ENCODE data around the gene NHP2.

Gene NHP2

GRCh38 chr5:178177569-178177968 is 23.9 kb upstream of the NHP2 start:
- DNase-seq (ENCODE audit: low spot score) = no peak
- TF ChIP-seq CTCF (IDR thresholded peaks at IDR 0.05; ENCODE audit: borderline replicate concordance, control extremely low read depth, extremely low read depth, insufficient read depth, missing control alignments) = no peak
- in situ Hi-C loops (cut with MboI; ENCODE audit: low sequenced_read_pairs, unreplicated experiment) = no loop called here

- in situ Hi-C loops (cut with MboI; ENCODE audit: low sequenced_read_pairs, unreplicated experiment) = no loop called here
- no peak for DNase-seq (ENCODE audit: low spot score)
- no peak for TF ChIP-seq CTCF (IDR thresholded peaks at IDR 0.05; ENCODE audit: borderline replicate concordance, control extremely low read depth, extremely low read depth, insufficient read depth, missing control alignments)
These were observed 23.1 kb upstream of the NHP2 start for GRCh38 chr5:178176791-178177190.

GRCh38 chr5:178174456-178174855 is 20.8 kb upstream of the NHP2 start:
- in situ Hi-C loops (cut with MboI; ENCODE audit: low sequenced_read_pairs, unreplicated experiment) = no loop called here
- no peak for TF ChIP-seq CTCF (IDR thresholded peaks at IDR 0.05; ENCODE audit: borderline replicate concordance, control extremely low read depth, extremely low read depth, insufficient read depth, missing control alignments)
- no peak for DNase-seq (ENCODE audit: low spot score)

GRCh38 chr5:178170455-178170854 is 16.8 kb upstream of the NHP2 start:
- in situ Hi-C loops (cut with MboI; ENCODE audit: low sequenced_read_pairs, unreplicated experiment) = no loop called here

GRCh38 chr5:178165581-178165980 is 11.9 kb upstream of the NHP2 start:
- no peak for TF ChIP-seq CTCF (IDR thresholded peaks at IDR 0.05; ENCODE audit: borderline replicate concordance, control extremely low read depth, extremely low read depth, insufficient read depth, missing control alignments)
- no peak for DNase-seq (ENCODE audit: low spot score)
- in situ Hi-C loops (cut with MboI; ENCODE audit: low sequenced_read_pairs, unreplicated experiment) = no loop called here

More at GRCh38 chr5:178170455-178170854, 16.8 kb upstream of the NHP2 start:
- DNase-seq (ENCODE audit: low spot score) = no peak
- no peak for TF ChIP-seq CTCF (IDR thresholded peaks at IDR 0.05; ENCODE audit: borderline replicate concordance, control extremely low read depth, extremely low read depth, insufficient read depth, missing control alignments)

GRCh38 chr5:178163772-178164735 is 10.4 kb upstream of the NHP2 start:
- peak; percentile 100 for TF ChIP-seq CTCF (IDR thresholded peaks at IDR 0.05; ENCODE audit: borderline replicate concordance, control extremely low read depth, extremely low read depth, insufficient read depth, missing control alignments)
- in situ Hi-C loops (cut with MboI; ENCODE audit: low sequenced_read_pairs, unreplicated experiment) = no loop called here
- peak; percentile 93 for DNase-seq (ENCODE audit: low spot score)
